T1000 (cell line): ENCODE measurements around the gene POMT1.

ENCODE experiments used
- DNase-seq: peaks from one replicate; lab custom pipeline; 2025; ENCODE audit warnings: mixed read lengths; lab: John Stamatoyannopoulos, UW

POMT1 gene

GRCh38 chr9:131477367-131477766 lies 25.4 kb upstream of the POMT1 start:
- no peak for DNase-seq

GRCh38 chr9:131477816-131478419 lies 24.8 kb upstream of the POMT1 start:
- no peak for DNase-seq

- no peak for DNase-seq
Observed at GRCh38 chr9:131478421-131478868, 24.3 kb upstream of the POMT1 start.

- no peak for DNase-seq
Observed at GRCh38 chr9:131478911-131479310, 23.8 kb upstream of the POMT1 start.

- DNase-seq, result no peak
Observed at GRCh38 chr9:131480258-131480657, 22.5 kb upstream of the POMT1 start.

- DNase-seq, result no peak
Observed at GRCh38 chr9:131481441-131482342, 21.0 kb upstream of the POMT1 start.

- DNase-seq, result no peak
Observed at GRCh38 chr9:131482343-131483006, 20.2 kb upstream of the POMT1 start.

GRCh38 chr9:131483319-131484050 lies 19.2 kb upstream of the POMT1 start:
- DNase-seq, result no peak

- DNase-seq, result no peak
Observed at GRCh38 chr9:131484051-131484445, 18.7 kb upstream of the POMT1 start.

- DNase-seq, result no peak
Observed at GRCh38 chr9:131484560-131485185, 18.0 kb upstream of the POMT1 start.

- DNase-seq, result no peak
Observed at GRCh38 chr9:131485206-131485605, 17.5 kb upstream of the POMT1 start.

GRCh38 chr9:131485728-131486422 lies 16.8 kb upstream of the POMT1 start:
- no peak for DNase-seq

- no peak for DNase-seq
Observed at GRCh38 chr9:131487001-131487400, 15.7 kb upstream of the POMT1 start.

GRCh38 chr9:131487621-131488031 lies 15.1 kb upstream of the POMT1 start:
- no peak for DNase-seq

GRCh38 chr9:131490514-131490913 lies 12.2 kb upstream of the POMT1 start:
- DNase-seq, result no peak

- no peak for DNase-seq
Observed at GRCh38 chr9:131491001-131491710, 11.6 kb upstream of the POMT1 start.

GRCh38 chr9:131492070-131492469 lies 10.6 kb upstream of the POMT1 start:
- DNase-seq, result no peak

- DNase-seq, result no peak
Observed at GRCh38 chr9:131494296-131494870, 8.3 kb upstream of the POMT1 start.

GRCh38 chr9:131495785-131496184 lies 6.9 kb upstream of the POMT1 start:
- no peak for DNase-seq

- no peak for DNase-seq
Observed at GRCh38 chr9:131496844-131497405, 5.8 kb upstream of the POMT1 start.
